H1 (cell line): ENCODE measurements around the gene TPM2. TPM values are rescaled to one million over a fixed set of nuclear protein-coding genes. Genes with fewer than 3 reads are reported as not detected.

Source experiments
- CTCF ChIA-PET: fragments of 300-600 bp; sonication (Branson Sonifier 250); formaldehyde crosslinking; loops from one replicate; lab custom pipeline; 2021; ENCODE audit not compliant: partially characterized antibody; lab: Charles Lee
- POLR2A ChIA-PET: fragments of 300-600 bp; sonication (Branson Sonifier 250); formaldehyde crosslinking; loops from one replicate; lab custom pipeline; 2021; ENCODE audit warnings: inconsistent platforms; ENCODE audit not compliant: partially characterized antibody; lab: Charles Lee
- DNase-seq, 2 experiments: peaks; one replicate each; pipeline versions ENCODE4 v3.0.0 to v3.0.0-alpha.2; 2010 to 2022; ENCODE audit warnings: low spot score in 2 of 2, low read depth in 1 of 2, mixed read lengths in 1 of 2
- FAIRE-seq: peaks from 2 replicates; lab custom pipeline; 2011; peaks lifted over from hg19 to GRCh38; lab: Jason Lieb, UNC
- H2AFZ ChIP-seq: 2 replicates; pipeline ENCODE4 v1.8.1; 2012; ENCODE audit warnings: low read length, inconsistent platforms
- H2AK5ac ChIP-seq: 2 replicates; pipeline ENCODE4 v1.6.1; 2013; ENCODE audit warnings: low read depth, low read length
- H2BK120ac ChIP-seq: replicated peaks from 2 replicates; pipeline ENCODE3; 2013; ENCODE audit warnings: low read depth, low read length, inconsistent platforms
- H2BK12ac ChIP-seq: 2 replicates; pipeline ENCODE4 v1.6.1; 2013; ENCODE audit warnings: low read depth, low read length
- H2BK15ac ChIP-seq: 2 replicates; pipeline ENCODE4 v1.6.1; 2013; ENCODE audit warnings: low read length
- H2BK20ac ChIP-seq: 2 replicates; pipeline ENCODE4 v1.6.1; 2013; ENCODE audit warnings: low read length
- H2BK5ac ChIP-seq: 2 replicates; pipeline ENCODE4 v1.6.1; 2013; ENCODE audit warnings: low read depth, low read length
- H3K14ac ChIP-seq: 2 replicates; pipeline ENCODE4 v1.6.1; 2013; ENCODE audit warnings: inconsistent platforms; ENCODE audit not compliant: insufficient read length
- H3K18ac ChIP-seq: 2 replicates; pipeline ENCODE4 v1.6.1; 2013; ENCODE audit warnings: low read length; ENCODE audit errors: extremely low read depth
- H3K23ac ChIP-seq: 2 replicates; pipeline ENCODE4 v1.6.1; 2013; ENCODE audit warnings: inconsistent platforms; ENCODE audit not compliant: insufficient read length
- H3K23me2 ChIP-seq: 2 replicates; pipeline ENCODE4 v1.6.1; 2013; ENCODE audit warnings: low read depth, low read length
- H3K27ac ChIP-seq: 2 replicates; pipeline ENCODE4 v1.6.1; 2011; ENCODE audit warnings: low read depth, low read length, inconsistent platforms
- H3K27me3 ChIP-seq, 4 experiments: replicated peaks in 1 of 4; 1 replicate in 1 of 4; 2 replicates in 3 of 4; pipeline versions ENCODE4 v1.6.1 to v1.8.1; 2011 to 2013; ENCODE audit warnings: low read length in 3 of 4, mild to moderate bottlenecking in 3 of 4, inconsistent platforms in 2 of 4, mixed read lengths in 2 of 4, moderate library complexity in 1 of 4; ENCODE audit not compliant: control insufficient read depth in 3 of 4, insufficient read depth in 3 of 4; ENCODE audit errors: extremely low read depth in 1 of 4
- H3K36me3 ChIP-seq, 4 experiments: 2 replicates each; pipeline versions ENCODE4 v1.6.1 to v1.8.1; 2011 to 2013; ENCODE audit warnings: mild to moderate bottlenecking in 4 of 4, low read length in 3 of 4, moderate library complexity in 2 of 4, control low read depth in 1 of 4, inconsistent platforms in 1 of 4; ENCODE audit not compliant: insufficient read depth in 4 of 4, control insufficient read depth in 2 of 4
- H3K4ac ChIP-seq: replicated peaks from 2 replicates; pipeline ENCODE3; 2013; ENCODE audit warnings: low read length, low read depth, mixed read lengths, inconsistent platforms; ENCODE audit not compliant: insufficient read length
- H3K4me1 ChIP-seq, 4 experiments: replicated peaks in 1 of 4; 1 replicate in 1 of 4; 2 replicates in 3 of 4; pipeline versions ENCODE4 v1.6.1 to v1.8.1; 2011 to 2013; ENCODE audit warnings: low read length in 3 of 4, inconsistent platforms in 2 of 4, mixed read lengths in 1 of 4; ENCODE audit not compliant: insufficient read depth in 4 of 4, control insufficient read depth in 3 of 4
- H3K4me2 ChIP-seq, 2 experiments: 2 replicates each; pipeline versions ENCODE4 v1.6.1 to v1.8.1; 2011 to 2013; ENCODE audit warnings: low read depth in 2 of 2, low read length in 2 of 2, control low read depth in 1 of 2, inconsistent platforms in 1 of 2, mild to moderate bottlenecking in 1 of 2; ENCODE audit not compliant: insufficient read depth in 1 of 2
- H3K4me3 ChIP-seq, 4 experiments: fragments of 200-600, 300-600 bp in 1 of 4; sonication (generic), shearing (Covaris generic), sonication (Bioruptor Twin) in 1 of 4; 2 replicates each; pipeline versions ENCODE4 v1.5.1 to v1.8.1; 2011 to 2016; ENCODE audit warnings: low read length in 4 of 4, low read depth in 3 of 4, control low read depth in 2 of 4, inconsistent platforms in 2 of 4, mild to moderate bottlenecking in 2 of 4, mixed read lengths in 1 of 4, moderate library complexity in 1 of 4; ENCODE audit not compliant: insufficient read depth in 2 of 4; ENCODE audit errors: extremely low read depth in 1 of 4
- H3K56ac ChIP-seq: replicated peaks from 2 replicates; pipeline ENCODE3; 2013; ENCODE audit warnings: low read depth, mild to moderate bottlenecking, mixed read lengths, low read length, inconsistent platforms; ENCODE audit not compliant: insufficient read length
- H3K79me1 ChIP-seq: 2 replicates; pipeline ENCODE4 v1.6.1; 2013; ENCODE audit warnings: low read depth, low read length, control low read depth
- H3K79me2 ChIP-seq, 2 experiments: 2 replicates each; pipeline versions ENCODE4 v1.6.1 to v1.8.1; 2012 to 2013; ENCODE audit warnings: low read length in 2 of 2, mild to moderate bottlenecking in 2 of 2, inconsistent platforms in 1 of 2; ENCODE audit not compliant: insufficient read depth in 2 of 2, control insufficient read depth in 1 of 2
- H3K9ac ChIP-seq, 4 experiments: replicated peaks in 1 of 4; 1 replicate in 1 of 4; 2 replicates in 3 of 4; pipeline versions ENCODE4 v1.6.1 to v1.8.1; 2011 to 2013; ENCODE audit warnings: low read depth in 3 of 4, low read length in 3 of 4, control low read depth in 2 of 4, mild to moderate bottlenecking in 2 of 4, moderate library complexity in 2 of 4, inconsistent platforms in 1 of 4; ENCODE audit errors: extremely low read depth in 1 of 4
- H3K9me3 ChIP-seq, 2 experiments: 2 replicates each; pipeline versions ENCODE4 v1.6.1 to v1.8.1; 2012 to 2013; ENCODE audit warnings: mild to moderate bottlenecking in 2 of 2, moderate library complexity in 2 of 2, control low read depth in 1 of 2, inconsistent platforms in 1 of 2, low read depth in 1 of 2, low read length in 1 of 2, mixed read lengths in 1 of 2; ENCODE audit not compliant: insufficient read depth in 2 of 2
- H4K20me1 ChIP-seq, 2 experiments: replicated peaks in 1 of 2; 2 replicates each; pipeline versions ENCODE3 to v1.8.1; 2011 to 2013; ENCODE audit warnings: inconsistent platforms in 2 of 2, low read length in 2 of 2, mild to moderate bottlenecking in 1 of 2; ENCODE audit not compliant: insufficient read depth in 2 of 2, control insufficient read depth in 1 of 2
- H4K5ac ChIP-seq: 2 replicates; pipeline ENCODE4 v1.6.1; 2013; ENCODE audit warnings: low read length, low read depth, mixed read lengths, inconsistent platforms; ENCODE audit not compliant: insufficient read length
- H4K8ac ChIP-seq: 2 replicates; pipeline ENCODE4 v1.8.0; 2013; ENCODE audit warnings: mild to moderate bottlenecking, moderate library complexity, low read length, inconsistent platforms; ENCODE audit not compliant: insufficient read depth; ENCODE audit errors: extremely low read depth
- H4K91ac ChIP-seq: replicated peaks from 2 replicates; pipeline ENCODE3; 2013; ENCODE audit warnings: low read length, mixed read lengths, inconsistent platforms; ENCODE audit not compliant: insufficient read length
- KDM5A ChIP-seq: fragments of 200-600 bp; IDR thresholded peaks from 2 replicates; pipeline ENCODE4 v1.7.1; 2012; ENCODE audit warnings: mild to moderate bottlenecking, low read length, inconsistent platforms, mixed read lengths
- whole genome bisulfite sequencing, 2 experiments: shearing (Covaris generic) in 1 of 2; methylation state at CpG; one replicate each; pipeline versions ENCODE4 v1.1.6 to v1.1.7; 2013 to 2015; ENCODE audit warnings: low lambda C conversion rate in 2 of 2, mixed read lengths in 2 of 2, inconsistent platforms in 1 of 2, low coverage in 1 of 2, missing lambda C conversion rate in 1 of 2; ENCODE audit not compliant: insufficient replicate concordance in 2 of 2, insufficient coverage in 1 of 2, insufficient read length in 1 of 2; ENCODE audit errors: extremely low coverage in 1 of 2, missing lambda C conversion rate in 1 of 2; 5-methylcytosine and 5-hydroxymethylcytosine counted together
- polyA plus RNA-seq, 7 experiments: library from polyadenylated mRNA; depleted of rRNA in 3 of 7; stranded (reverse) in 5 of 7; unstranded in 2 of 7; fragments of >200 nt in 5 of 7; fragments of 200-250 nt in 2 of 7; gene quantifications; 1 replicate in 5 of 7; 2 replicates in 1 of 7; 4 replicates in 1 of 7; pipeline versions ENCODE4 v1.2.1 to v1.2.3, GENCODE V29; 2011 to 2013; ENCODE audit warnings: missing spikeins in 2 of 7, mixed read lengths in 2 of 7
- total RNA-seq: library from RNA; stranded (reverse); fragmentation: NEBNext Ultra II Directional; extraction: Animal tissue kit (Norgen Biotek cat#: 25700); gene quantifications from 2 replicates; pipeline ENCODE4 v1.2.1, GENCODE V29; 2021

The TPM2 gene
- total and polyA plus RNA-seq, 2 of the 8 experiments (the other 6 are each of a cell fraction or from before 2014, with no cell fraction given): 62.5 to 181 TPM

GRCh38 chr9:35649431-35650340 lies 40.0 kb downstream of the TPM2 start:
- WGBS, 2 experiments: 85% methylated on average over 23 of the region's 26 CpGs; no CpG with 5 or more reads in 1 of the 2 experiments
- H4K20me1 ChIP-seq: no peaks in the 10 kb centered on the region
- no peaks in the 10 kb centered on the region for H3K79me1 ChIP-seq
- no peak overlapping the region for H3K4ac ChIP-seq
- H2AFZ ChIP-seq: no peak overlapping the region
- H3K23ac ChIP-seq: no peak overlapping the region
- H3K18ac ChIP-seq: no peak overlapping the region
- POLR2A ChIA-PET: interaction anchor here (0.5 to 6.2 kb wide), 4 partner anchors 7 to 80 kb away, joined by 3 to 53 read pairs (median 3); partner anchors contain the start of genes CCDC107 and RMRP
- CTCF ChIA-PET: interaction anchor here (0.5 to 8.1 kb wide), 11 partner anchors 11 to 83 kb away, joined by 3 to 149 read pairs (median 20); partner anchors contain the start of genes ARHGEF39, CCDC107, CD72 and RMRP
- H3K4me1 ChIP-seq: peaks cover 0 to 17% (median 12%) of the 10 kb centered on the region in 4 experiments; a peak in 5 of 7 replicates
- FAIRE-seq (no peak), DNase-seq (no peak)
- H3K9ac ChIP-seq: no peak overlapping the region
- 0 out of 2 replicates have a peak overlapping the region, but pooled peaks have one; percentile 72 for H2BK15ac ChIP-seq
- peak overlapping the region; percentile 10 for H2BK120ac ChIP-seq
- H4K8ac ChIP-seq: peak overlapping the region; percentile 9; the same call in 1 of the 2 replicates
- H3K9me3 ChIP-seq: no peaks in the 10 kb centered on the region
- no peaks in the 10 kb centered on the region for H3K36me3 ChIP-seq
- no peak for TF ChIP-seq KDM5A
- no peaks in the 10 kb centered on the region for H3K79me2 ChIP-seq
- H4K91ac ChIP-seq: no peak overlapping the region
- peak overlapping the region; percentile 52; the same call in 1 of the 2 replicates for H2BK5ac ChIP-seq
- H3K14ac ChIP-seq: no peak overlapping the region
- no peak overlapping the region for H3K27ac ChIP-seq
- H2BK12ac ChIP-seq: peak overlapping the region; percentile 50; the same call in 1 of the 2 replicates
- H2AK5ac ChIP-seq: 0 out of 2 replicates have a peak overlapping the region, but pooled peaks have one; percentile 9
- peak overlapping the region in 1 of 2 experiments; percentile 45; a peak in 1 of 4 replicates for H3K4me2 ChIP-seq
- no peaks in the 10 kb centered on the region for H3K27me3 ChIP-seq
- peaks cover 10% of the 10 kb centered on the region; the same call in 1 of the 2 replicates for H3K23me2 ChIP-seq
- H4K5ac ChIP-seq: no peak overlapping the region
- peak overlapping the region; percentile 32; the same call in 1 of the 2 replicates for H2BK20ac ChIP-seq
- no peak overlapping the region; a peak in 1 of 8 replicates for H3K4me3 ChIP-seq
- no peak overlapping the region for H3K56ac ChIP-seq
